ENCODE data around the gene PSORS1C2.

PSORS1C2 gene

GRCh38 chr6:31122791-31123706, 15.8 kb downstream of the PSORS1C2 start:
- TF ChIP-seq CTCF (IDR thresholded peaks at IDR 0.05; ENCODE audit: low read depth, low read length): no peak
- DNase-seq (ENCODE audit: extremely low read depth, low read depth): no peak

- no peak for DNase-seq (ENCODE audit: extremely low read depth, low read depth)
- TF ChIP-seq CTCF (IDR thresholded peaks at IDR 0.05; ENCODE audit: low read depth, low read length): no peak
Measured at GRCh38 chr6:31121131-31121790, 17.6 kb downstream of the PSORS1C2 start.

- TF ChIP-seq CTCF (IDR thresholded peaks at IDR 0.05; ENCODE audit: low read depth, low read length): no peak
- no peak for DNase-seq (ENCODE audit: extremely low read depth, low read depth)
Measured at GRCh38 chr6:31120151-31120915, 18.5 kb downstream of the PSORS1C2 start, which contains the start of gene CDSN. Gene CDSN, minus strand, starts transcription at chr6:31120446. Its CDS starts 27 bp downstream, at chr6:31120419.

- TF ChIP-seq CTCF (IDR thresholded peaks at IDR 0.05; ENCODE audit: low read depth, low read length): no peak
- DNase-seq (ENCODE audit: extremely low read depth, low read depth): no peak
Measured at GRCh38 chr6:31118178-31118577, 20.7 kb downstream of the PSORS1C2 start.

GRCh38 chr6:31116661-31117385, 22.0 kb downstream of the PSORS1C2 start:
- DNase-seq (ENCODE audit: extremely low read depth, low read depth): no peak
- TF ChIP-seq CTCF (IDR thresholded peaks at IDR 0.05; ENCODE audit: low read depth, low read length): no peak

GRCh38 chr6:31115941-31116560, 22.8 kb downstream of the PSORS1C2 start:
- DNase-seq (ENCODE audit: extremely low read depth, low read depth): no peak
- no peak for TF ChIP-seq CTCF (IDR thresholded peaks at IDR 0.05; ENCODE audit: low read depth, low read length)

Data from AG09319 (cell line).